Neural cell (in vitro differentiated cells): ENCODE measurements around the gene PAK4. TPM values are rescaled to one million over a fixed set of nuclear protein-coding genes. Genes with fewer than 3 reads are reported as not detected.

Source experiments
- H2AFZ ChIP-seq: fragments of 200-600, 300-800 bp; sonication (generic), shearing (Covaris generic); 2 replicates; pipeline ENCODE4 v1.6.0; 2014; ENCODE audit warnings: low read depth, mild to moderate bottlenecking, antibody characterized with exemption, low read length, moderate library complexity
- H3F3A ChIP-seq: fragments of 200-600 bp; shearing (Covaris generic); 2 replicates; pipeline ENCODE4 v1.6.1; 2016; ENCODE audit warnings: mild to moderate bottlenecking, moderate library complexity, mixed read lengths, antibody characterized with exemption, low read length; ENCODE audit not compliant: insufficient read depth, poor library complexity, severe bottlenecking
- H3K27ac ChIP-seq: fragments of 200-600, 300-800 bp; sonication (generic), shearing (Covaris generic); 2 replicates; pipeline ENCODE4 v1.5.1; 2014; ENCODE audit warnings: mild to moderate bottlenecking, low read length, moderate library complexity
- H3K27me3 ChIP-seq: fragments of 300-800, 200-600 bp; sonication (generic), shearing (Covaris generic); 2 replicates; pipeline ENCODE4 v1.6.0; 2014; ENCODE audit warnings: mild to moderate bottlenecking, low read depth, low read length, moderate library complexity; ENCODE audit not compliant: insufficient read depth
- H3K36me3 ChIP-seq: fragments of 300-800, 200-600 bp; sonication (generic), shearing (Covaris generic); 2 replicates; pipeline ENCODE4 v1.5.1; 2014; ENCODE audit warnings: mild to moderate bottlenecking, antibody characterized with exemption, low read length, moderate library complexity; ENCODE audit not compliant: insufficient read depth
- H3K4me2 ChIP-seq: fragments of 300-800, 200-600 bp; sonication (generic), shearing (Covaris generic); 2 replicates; pipeline ENCODE4 v1.6.0; 2014; ENCODE audit warnings: mild to moderate bottlenecking, low read length
- H3K4me3 ChIP-seq: fragments of 300-800, 200-600 bp; sonication (generic), shearing (Covaris generic); 2 replicates; pipeline ENCODE4 v1.5.1; 2014; ENCODE audit warnings: mild to moderate bottlenecking, low read length, moderate library complexity
- H3K79me2 ChIP-seq: fragments of 200-600 bp; shearing (Covaris generic); replicated peaks from 2 replicates; pipeline ENCODE4 v1.6.0; 2014; ENCODE audit warnings: mild to moderate bottlenecking, low read length, moderate library complexity; ENCODE audit not compliant: insufficient read depth
- H3K9ac ChIP-seq: fragments of 300-800, 200-600 bp; sonication (generic), shearing (Covaris generic); 2 replicates; pipeline ENCODE4 v1.6.1; 2016; ENCODE audit warnings: mild to moderate bottlenecking, low read length, mixed read lengths
- H3K9me2 ChIP-seq: fragments of 200-600 bp; shearing (Covaris generic); 2 replicates; pipeline ENCODE4 v1.6.1; 2016; ENCODE audit warnings: mild to moderate bottlenecking, low read length, mixed read lengths; ENCODE audit not compliant: insufficient read depth
- H3K9me3 ChIP-seq: fragments of 200-600, 300-800 bp; sonication (generic), shearing (Covaris generic); 2 replicates; pipeline ENCODE4 v1.6.1; 2016; ENCODE audit warnings: mild to moderate bottlenecking, mixed run types, low read length, moderate library complexity, mixed read lengths
- H4K20me1 ChIP-seq: fragments of 200-600 bp; shearing (Covaris generic); 2 replicates; pipeline ENCODE4 v1.6.1; 2016; ENCODE audit warnings: mild to moderate bottlenecking, mixed run types; ENCODE audit not compliant: insufficient read depth
- EP300 ChIP-seq: fragments of 450-650 bp; conservative IDR thresholded peaks from 2 replicates; pipeline ENCODE4 v1.6.1; 2014; ENCODE audit warnings: antibody characterized with exemption, mild to moderate bottlenecking, moderate library complexity; ENCODE audit not compliant: poor library complexity, severe bottlenecking
- EZH2 ChIP-seq: fragments of 200-600, 300-800 bp; shearing (Covaris generic), sonication (generic); IDR thresholded peaks from 2 replicates; pipeline ENCODE4 v1.6.1; 2014; ENCODE audit warnings: antibody characterized with exemption, low read length, borderline replicate concordance, mild to moderate bottlenecking; ENCODE audit not compliant: insufficient read depth, poor library complexity, severe bottlenecking
- MXI1 ChIP-seq: fragments of 450-650 bp; conservative IDR thresholded peaks from 2 replicates; pipeline ENCODE4 v1.6.1; 2014; ENCODE audit warnings: antibody characterized with exemption, mild to moderate bottlenecking; ENCODE audit not compliant: poor library complexity, severe bottlenecking
- POLR2AphosphoS5 ChIP-seq: IDR thresholded peaks from 2 replicates; pipeline ENCODE4 v1.6.1; 2012
- RAD21 ChIP-seq: fragments of 450-650 bp; conservative IDR thresholded peaks from 2 replicates; pipeline ENCODE4 v1.6.1; 2014; ENCODE audit warnings: antibody characterized with exemption, mild to moderate bottlenecking, moderate library complexity
- SMC3 ChIP-seq: fragments of 450-650 bp; conservative IDR thresholded peaks from 2 replicates; pipeline ENCODE4 v1.6.1; 2014; ENCODE audit warnings: antibody characterized with exemption, mild to moderate bottlenecking, moderate library complexity; ENCODE audit not compliant: poor library complexity
- TAF1 ChIP-seq: IDR thresholded peaks from 2 replicates; pipeline ENCODE4 v1.6.1; 2012; ENCODE audit warnings: low read depth
- polyA plus RNA-seq: library from polyadenylated mRNA; depleted of rRNA; stranded (reverse); fragments of >200 nt; gene quantifications from 2 replicates; pipeline ENCODE4 v1.2.3, GENCODE V29; 2014
- TF ChIP-seq, protein P1 (sequence below): IDR thresholded peaks from 2 replicates; pipeline ENCODE4 v1.6.1; 2012; ENCODE audit warnings: borderline replicate concordance
- TF ChIP-seq, protein P2 (sequence below): fragments of 450-650 bp; IDR thresholded peaks from 2 replicates; pipeline ENCODE4 v1.5.1; 2014; ENCODE audit warnings: antibody characterized with exemption, mild to moderate bottlenecking, moderate library complexity; ENCODE audit not compliant: poor library complexity, severe bottlenecking

PAK4 gene
- polyA plus RNA-seq, 1 donor from 2014 or later: 5.4 TPM

DNA sequence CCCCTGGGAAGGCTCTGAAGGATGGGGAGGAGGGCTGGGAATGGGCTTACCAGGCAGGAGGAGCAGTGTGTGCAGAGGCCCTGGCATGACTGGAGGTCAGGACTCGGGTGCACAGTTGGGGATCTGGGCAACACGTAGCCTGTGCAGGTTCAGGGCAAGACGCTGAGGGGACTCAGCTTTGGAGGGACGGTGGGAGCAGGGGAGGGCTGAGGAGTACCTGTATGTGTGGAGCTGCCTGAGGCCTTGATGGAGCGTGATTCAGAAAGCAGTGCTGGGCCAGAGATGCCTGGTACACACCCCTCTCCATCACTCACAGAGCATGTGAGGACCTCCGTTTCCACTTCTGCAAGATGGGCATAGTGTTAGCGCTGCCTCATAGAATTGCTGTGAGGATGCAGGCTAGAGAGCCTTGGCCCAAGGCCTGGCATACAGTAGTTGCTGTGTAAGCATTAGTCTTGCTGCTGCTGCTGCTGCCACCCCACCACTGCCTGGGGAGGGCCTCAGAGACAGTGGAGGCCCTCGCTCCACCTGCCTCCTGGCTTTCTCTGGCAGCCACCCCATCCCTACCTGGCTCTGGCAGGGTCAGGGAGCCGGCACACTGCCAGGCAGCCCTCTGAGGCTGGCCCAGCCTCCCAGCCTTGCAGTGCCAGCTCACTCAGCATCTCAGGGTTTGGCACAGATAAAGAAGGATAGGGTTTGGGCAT lies 2.4 kb downstream of the PAK4 start:
- H3K79me2 ChIP-seq: peaks cover 30% of the 10 kb centered on the region
- no peaks in the 10 kb centered on the region for H3K27me3 ChIP-seq
- no peaks in the 10 kb centered on the region for H4K20me1 ChIP-seq
- H3F3A ChIP-seq: no peaks in the 10 kb centered on the region
- H3K36me3 ChIP-seq: no peaks in the 10 kb centered on the region
- no peak for TF ChIP-seq TAF1
- TF ChIP-seq RAD21: no peak
- TF ChIP-seq, protein P1, sequence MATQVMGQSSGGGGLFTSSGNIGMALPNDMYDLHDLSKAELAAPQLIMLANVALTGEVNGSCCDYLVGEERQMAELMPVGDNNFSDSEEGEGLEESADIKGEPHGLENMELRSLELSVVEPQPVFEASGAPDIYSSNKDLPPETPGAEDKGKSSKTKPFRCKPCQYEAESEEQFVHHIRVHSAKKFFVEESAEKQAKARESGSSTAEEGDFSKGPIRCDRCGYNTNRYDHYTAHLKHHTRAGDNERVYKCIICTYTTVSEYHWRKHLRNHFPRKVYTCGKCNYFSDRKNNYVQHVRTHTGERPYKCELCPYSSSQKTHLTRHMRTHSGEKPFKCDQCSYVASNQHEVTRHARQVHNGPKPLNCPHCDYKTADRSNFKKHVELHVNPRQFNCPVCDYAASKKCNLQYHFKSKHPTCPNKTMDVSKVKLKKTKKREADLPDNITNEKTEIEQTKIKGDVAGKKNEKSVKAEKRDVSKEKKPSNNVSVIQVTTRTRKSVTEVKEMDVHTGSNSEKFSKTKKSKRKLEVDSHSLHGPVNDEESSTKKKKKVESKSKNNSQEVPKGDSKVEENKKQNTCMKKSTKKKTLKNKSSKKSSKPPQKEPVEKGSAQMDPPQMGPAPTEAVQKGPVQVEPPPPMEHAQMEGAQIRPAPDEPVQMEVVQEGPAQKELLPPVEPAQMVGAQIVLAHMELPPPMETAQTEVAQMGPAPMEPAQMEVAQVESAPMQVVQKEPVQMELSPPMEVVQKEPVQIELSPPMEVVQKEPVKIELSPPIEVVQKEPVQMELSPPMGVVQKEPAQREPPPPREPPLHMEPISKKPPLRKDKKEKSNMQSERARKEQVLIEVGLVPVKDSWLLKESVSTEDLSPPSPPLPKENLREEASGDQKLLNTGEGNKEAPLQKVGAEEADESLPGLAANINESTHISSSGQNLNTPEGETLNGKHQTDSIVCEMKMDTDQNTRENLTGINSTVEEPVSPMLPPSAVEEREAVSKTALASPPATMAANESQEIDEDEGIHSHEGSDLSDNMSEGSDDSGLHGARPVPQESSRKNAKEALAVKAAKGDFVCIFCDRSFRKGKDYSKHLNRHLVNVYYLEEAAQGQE: no peak
- no peak for TF ChIP-seq POLR2AphosphoS5
- TF ChIP-seq SMC3: no peak
- no peak for TF ChIP-seq MXI1
- TF ChIP-seq EP300: no peak
- no peak for TF ChIP-seq EZH2
- TF ChIP-seq, protein P2, sequence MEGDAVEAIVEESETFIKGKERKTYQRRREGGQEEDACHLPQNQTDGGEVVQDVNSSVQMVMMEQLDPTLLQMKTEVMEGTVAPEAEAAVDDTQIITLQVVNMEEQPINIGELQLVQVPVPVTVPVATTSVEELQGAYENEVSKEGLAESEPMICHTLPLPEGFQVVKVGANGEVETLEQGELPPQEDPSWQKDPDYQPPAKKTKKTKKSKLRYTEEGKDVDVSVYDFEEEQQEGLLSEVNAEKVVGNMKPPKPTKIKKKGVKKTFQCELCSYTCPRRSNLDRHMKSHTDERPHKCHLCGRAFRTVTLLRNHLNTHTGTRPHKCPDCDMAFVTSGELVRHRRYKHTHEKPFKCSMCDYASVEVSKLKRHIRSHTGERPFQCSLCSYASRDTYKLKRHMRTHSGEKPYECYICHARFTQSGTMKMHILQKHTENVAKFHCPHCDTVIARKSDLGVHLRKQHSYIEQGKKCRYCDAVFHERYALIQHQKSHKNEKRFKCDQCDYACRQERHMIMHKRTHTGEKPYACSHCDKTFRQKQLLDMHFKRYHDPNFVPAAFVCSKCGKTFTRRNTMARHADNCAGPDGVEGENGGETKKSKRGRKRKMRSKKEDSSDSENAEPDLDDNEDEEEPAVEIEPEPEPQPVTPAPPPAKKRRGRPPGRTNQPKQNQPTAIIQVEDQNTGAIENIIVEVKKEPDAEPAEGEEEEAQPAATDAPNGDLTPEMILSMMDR: no peak
- H3K27ac ChIP-seq: no peak overlapping the region
- H3K9me3 ChIP-seq: no peaks in the 10 kb centered on the region
- H3K9ac ChIP-seq: no peak overlapping the region
- H3K4me3 ChIP-seq: no peak overlapping the region
- H3K9me2 ChIP-seq: no peaks in the 10 kb centered on the region
- H2AFZ ChIP-seq: no peak overlapping the region
- no peak overlapping the region for H3K4me2 ChIP-seq

DNA sequence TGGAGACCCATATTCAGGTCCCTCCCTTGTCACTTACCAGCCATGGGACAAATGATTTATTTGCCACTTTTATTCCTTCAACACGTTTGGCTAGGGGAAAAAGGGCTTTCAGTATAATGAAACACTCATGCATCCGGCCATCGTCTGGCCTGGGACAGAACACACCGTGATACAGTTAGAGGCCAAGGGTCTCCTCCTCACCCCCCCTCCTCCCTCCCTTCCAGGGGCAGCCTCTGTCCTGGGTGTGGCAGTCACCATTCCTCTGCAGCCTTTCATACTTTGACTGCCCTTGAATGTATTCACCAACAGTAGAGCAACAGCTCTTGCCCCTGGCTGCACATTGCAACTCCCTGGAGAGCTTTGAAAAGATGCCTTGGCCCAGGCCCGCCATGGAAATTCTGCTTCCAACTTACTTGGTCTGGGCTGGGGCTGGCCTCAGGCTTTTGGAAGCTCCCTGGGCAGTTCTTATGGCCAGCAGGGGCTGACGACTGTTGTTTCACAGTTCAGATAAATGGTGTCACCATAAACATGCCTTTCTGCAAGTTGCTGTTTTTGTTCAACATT lies 3.0 kb downstream of the PAK4 start:
- no peak for TF ChIP-seq TAF1
- no peak for TF ChIP-seq EZH2
- no peak for TF ChIP-seq MXI1
- TF ChIP-seq, protein P1: no peak
- TF ChIP-seq SMC3: no peak
- TF ChIP-seq RAD21: no peak
- TF ChIP-seq EP300: no peak
- TF ChIP-seq, protein P2: no peak
- no peak for TF ChIP-seq POLR2AphosphoS5
- H3K36me3 ChIP-seq: no peaks in the 10 kb centered on the region
- H3K4me2 ChIP-seq: no peak overlapping the region
- H3K9me3 ChIP-seq: no peaks in the 10 kb centered on the region
- H3K27ac ChIP-seq: no peak overlapping the region
- no peaks in the 10 kb centered on the region for H3F3A ChIP-seq
- no peak overlapping the region for H3K4me3 ChIP-seq
- no peak overlapping the region for H2AFZ ChIP-seq
- no peaks in the 10 kb centered on the region for H4K20me1 ChIP-seq
- no peaks in the 10 kb centered on the region for H3K27me3 ChIP-seq
- H3K9me2 ChIP-seq: no peaks in the 10 kb centered on the region
- H3K79me2 ChIP-seq: peaks cover 32% of the 10 kb centered on the region
- no peak overlapping the region for H3K9ac ChIP-seq
